ENCODE results near the gene DCAF11. TPM values are rescaled to one million over a fixed set of nuclear protein-coding genes. Genes with fewer than 3 reads are reported as not detected.

Gene DCAF11
- total RNA-seq, 1 experiment from 2014 or later = 52.7 TPM

GRCh38 chr14:24129410-24129998 lies 14.9 kb downstream of the DCAF11 start:
- H3K36me3 ChIP-seq (ENCODE audit: low read depth) = no peaks in the 10 kb centered on the region
- H3K27me3 ChIP-seq (ENCODE audit: insufficient read depth, low read depth) = no peaks in the 10 kb centered on the region
- no peak for DNase-seq
- H3K27ac ChIP-seq = no peak overlapping the region
- no peak overlapping the region for H3K4me3 ChIP-seq
- intact Hi-C loops (cut with micrococcal nuclease; ENCODE audit: unreplicated experiment) = no loop called here
- ChIA-PET CTCF (interaction anchor here (0.6 kb wide), 2 partner anchors 12 to 83 kb away, joined by 3 to 5 read pairs; partner anchors contain the start of gene EMC9), POLR2A (ENCODE audit: unreplicated experiment) (no interaction called here)
- no peak overlapping the region for H2AFZ ChIP-seq
- no peak overlapping the region for H3K4me2 ChIP-seq
- BruUV-seq (replicated peaks) = no TSS peak
- H3K9me2 ChIP-seq (ENCODE audit: insufficient read depth) = no peaks in the 10 kb centered on the region
- H4K20me1 ChIP-seq (ENCODE audit: insufficient read depth) = no peaks in the 10 kb centered on the region
- H3K4me1 ChIP-seq (replicated peaks; ENCODE audit: insufficient read depth) = no peaks in the 10 kb centered on the region
- H3K79me2 ChIP-seq (ENCODE audit: low read depth) = no peaks in the 10 kb centered on the region
- H3F3A ChIP-seq (ENCODE audit: insufficient read depth, low read depth) = no peaks in the 10 kb centered on the region
- TF ChIP-seq EZH2 (IDR thresholded peaks at IDR 0.05; ENCODE audit: low read depth) (no peak), CTCF (conservative IDR thresholded peaks at IDR 0.05) (no peak)
- H3K9me3 ChIP-seq (ENCODE audit: insufficient read depth, low read depth) = no peaks in the 10 kb centered on the region

DNA sequence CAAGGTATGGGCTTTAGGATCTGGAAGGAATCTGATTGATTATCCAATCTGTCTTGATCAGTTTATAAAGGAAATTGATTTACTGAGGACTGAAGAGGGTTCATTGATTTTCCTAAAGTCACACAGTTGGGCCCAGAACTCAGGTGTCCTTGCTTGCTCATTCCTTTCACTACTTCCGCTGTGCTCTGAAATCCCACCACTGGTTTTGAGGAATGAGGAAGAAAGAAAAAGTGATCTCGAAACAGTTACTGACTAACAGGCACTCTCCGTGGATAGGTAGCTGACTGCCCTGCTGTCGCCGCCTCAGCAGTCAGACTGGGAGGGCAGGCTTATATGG lies 15.8 kb downstream of the DCAF11 start, which contains the start of gene FITM1:
Gene FITM1, plus strand, starts transcription at position 280 of the 337 bp plus-strand sequence. CDS start 905 bp downstream, outside the sequence.
- Histone ChIP-seq H3K9me3 (ENCODE audit: insufficient read depth, low read depth) (no peaks in the 10 kb centered on the region), H3K79me2 (ENCODE audit: low read depth) (no peaks in the 10 kb centered on the region), H4K20me1 (ENCODE audit: insufficient read depth) (no peaks in the 10 kb centered on the region), H3K4me1 (replicated peaks; ENCODE audit: insufficient read depth) (peaks cover 4% of the 10 kb centered on the region; the same call in 1 of the 2 replicates), H3F3A (ENCODE audit: insufficient read depth, low read depth) (peaks cover 4% of the 10 kb centered on the region; the same call in 1 of the 2 replicates), H3K4me3 (no peak within 1 kb of the TSS), H3K4me2 (no peak within 1 kb of the TSS), H3K36me3 (ENCODE audit: low read depth) (no peaks in the 10 kb centered on the region), H2AFZ (no peak within 1 kb of the TSS), H3K9me2 (ENCODE audit: insufficient read depth) (no peaks in the 10 kb centered on the region), H3K27ac (no peak within 1 kb of the TSS), H3K27me3 (ENCODE audit: insufficient read depth, low read depth) (no peaks in the 10 kb centered on the region)
- no peak for DNase-seq
- BruUV-seq (replicated peaks) = no TSS peak
- intact Hi-C loops (cut with micrococcal nuclease; ENCODE audit: unreplicated experiment) = no loop called here
- ChIA-PET POLR2A (ENCODE audit: unreplicated experiment) (no interaction called here), CTCF (no interaction called here)
- TF ChIP-seq CTCF (conservative IDR thresholded peaks at IDR 0.05) (no peak), EZH2 (IDR thresholded peaks at IDR 0.05; ENCODE audit: low read depth) (no peak)

- H3K4me2 ChIP-seq = no peak overlapping the region
- H3K36me3 ChIP-seq (ENCODE audit: low read depth) = no peaks in the 10 kb centered on the region
- H2AFZ ChIP-seq = no peak overlapping the region
- H3K27me3 ChIP-seq (ENCODE audit: insufficient read depth, low read depth) = no peaks in the 10 kb centered on the region
- TF ChIP-seq CTCF (conservative IDR thresholded peaks at IDR 0.05) = no peak
- no peak for TF ChIP-seq EZH2 (IDR thresholded peaks at IDR 0.05; ENCODE audit: low read depth)
- H3K4me3 ChIP-seq = no peak overlapping the region
- intact Hi-C loops (cut with micrococcal nuclease; ENCODE audit: unreplicated experiment) = no loop called here
- no peaks in the 10 kb centered on the region for H3K9me2 ChIP-seq (ENCODE audit: insufficient read depth)
- no peak for DNase-seq
- no peaks in the 10 kb centered on the region for H3K9me3 ChIP-seq (ENCODE audit: insufficient read depth, low read depth)
- peaks cover 6% of the 10 kb centered on the region; the same call in 1 of the 2 replicates for H3K4me1 ChIP-seq (replicated peaks; ENCODE audit: insufficient read depth)
- no peaks in the 10 kb centered on the region for H4K20me1 ChIP-seq (ENCODE audit: insufficient read depth)
- POLR2A ChIA-PET (ENCODE audit: unreplicated experiment) = interaction anchor here (0.9 kb wide), 1 partner anchor 81 kb away, joined by 6 read pairs; no protein-coding TSS in a partner anchor
- peaks cover 7% of the 10 kb centered on the region; the same call in 1 of the 2 replicates for H3F3A ChIP-seq (ENCODE audit: insufficient read depth, low read depth)
- no TSS peak for BruUV-seq (replicated peaks)
- H3K27ac ChIP-seq = no peak overlapping the region
- CTCF ChIA-PET = no interaction called here
- no peaks in the 10 kb centered on the region for H3K79me2 ChIP-seq (ENCODE audit: low read depth)
These were observed 16.4 kb downstream of the DCAF11 start for GRCh38 chr14:24130717-24131548.

All from PC-9 (cell line).